GM23338 (cell line): ENCODE results near the gene LLGL1. TPM values are rescaled to one million over a fixed set of nuclear protein-coding genes. Genes with fewer than 3 reads are reported as not detected.

ENCODE experiments used
- ATAC-seq: fragments of 200-7000 bp; cut with Tn5 transposase; 3 replicates; pipeline ENCODE4 v1.9.1; 2020
- DNase-seq: peaks from one replicate; pipeline ENCODE4 v3.0.0-alpha.2; 2015; ENCODE audit warnings: low spot score
- H2AFZ ChIP-seq: fragments of 200-600 bp; sonication (generic); 2 replicates; pipeline ENCODE4 v1.8.0; 2016; ENCODE audit warnings: antibody characterized with exemption, mild to moderate bottlenecking, moderate library complexity
- H3F3A ChIP-seq: fragments of 200-600 bp; sonication (generic); replicated peaks from 2 replicates; pipeline ENCODE4 v1.8.0; 2017; ENCODE audit warnings: antibody characterized with exemption, mixed run types, low read depth
- H3K27ac ChIP-seq: fragments of 200-600 bp; sonication (generic); 2 replicates; pipeline ENCODE4 v1.6.1; 2016; ENCODE audit warnings: low read depth
- H3K27me3 ChIP-seq: fragments of 200-600 bp; sonication (generic); 2 replicates; pipeline ENCODE4 v1.8.0; 2016; ENCODE audit warnings: mild to moderate bottlenecking, mixed run types, moderate library complexity; ENCODE audit not compliant: insufficient read depth
- H3K36me3 ChIP-seq: fragments of 200-600 bp; sonication (generic); 2 replicates; pipeline ENCODE4 v1.8.0; 2016; ENCODE audit warnings: mild to moderate bottlenecking; ENCODE audit not compliant: insufficient read depth
- H3K4me1 ChIP-seq: fragments of 200-600 bp; sonication (generic); 2 replicates; pipeline ENCODE4 v1.8.0; 2016; ENCODE audit warnings: mild to moderate bottlenecking, moderate library complexity; ENCODE audit not compliant: insufficient read depth
- H3K4me2 ChIP-seq: fragments of 200-600 bp; sonication (generic); 2 replicates; pipeline ENCODE4 v1.7.1; 2017; ENCODE audit warnings: mixed run types
- H3K4me3 ChIP-seq: fragments of 200-600 bp; sonication (generic); 2 replicates; pipeline ENCODE4 v1.6.1; 2016; ENCODE audit warnings: mixed run types
- H3K79me2 ChIP-seq: fragments of 200-600 bp; sonication (generic); replicated peaks from 2 replicates; pipeline ENCODE4 v1.8.0; 2017; ENCODE audit warnings: mild to moderate bottlenecking; ENCODE audit not compliant: insufficient read depth
- H3K9me2 ChIP-seq: fragments of 200-600 bp; sonication (generic); 2 replicates; pipeline ENCODE4 v1.8.0; 2017; ENCODE audit not compliant: insufficient read depth
- H4K20me1 ChIP-seq: fragments of 200-600 bp; sonication (generic); replicated peaks from 2 replicates; pipeline ENCODE4 v1.8.0; 2017; ENCODE audit warnings: mild to moderate bottlenecking; ENCODE audit not compliant: insufficient read depth
- H3K27ac Mint-ChIP-seq: 2 replicates; pipeline ENCODE4 v1.8.0; 2020; ENCODE audit warnings: inconsistent platforms, mild to moderate bottlenecking, moderate library complexity, mixed read lengths
- H3K27me3 Mint-ChIP-seq: 3 replicates; pipeline ENCODE4 v1.8.0; 2022; ENCODE audit warnings: low read depth, mild to moderate bottlenecking, moderate library complexity, mixed read lengths, inconsistent platforms; ENCODE audit not compliant: insufficient read depth, poor library complexity
- H3K36me3 Mint-ChIP-seq: 3 replicates; pipeline ENCODE4 v1.8.0; 2021; ENCODE audit warnings: low read depth, mild to moderate bottlenecking, inconsistent platforms, moderate library complexity, mixed read lengths
- H3K4me1 Mint-ChIP-seq: 3 replicates; pipeline ENCODE4 v1.8.0; 2020; ENCODE audit warnings: mild to moderate bottlenecking, inconsistent platforms, mixed read lengths
- H3K4me3 Mint-ChIP-seq: 3 replicates; pipeline ENCODE4 v1.8.0; 2021; ENCODE audit warnings: moderate library complexity, mild to moderate bottlenecking, inconsistent platforms, mixed read lengths
- H3K9me3 Mint-ChIP-seq: 3 replicates; pipeline ENCODE4 v1.8.0; 2020; ENCODE audit warnings: moderate library complexity, mild to moderate bottlenecking, inconsistent platforms, mixed read lengths
- CREB1 ChIP-seq: fragments of 250-450 bp; sonication (Bioruptor Pico); IDR thresholded peaks from 2 replicates; pipeline ENCODE4 v1.5.0; 2020; ENCODE audit warnings: low read depth, mild to moderate bottlenecking, moderate library complexity
- CTCF ChIP-seq, 2 experiments: fragments of 200-600 bp in 1 of 2; sonication (generic) in 1 of 2; conservative IDR thresholded peaks; 2 replicates each; pipeline versions ENCODE4 v1.5.1 to v1.6.1; 2016 to 2017; ENCODE audit warnings: antibody characterized with exemption in 2 of 2, low read depth in 2 of 2, mild to moderate bottlenecking in 2 of 2, moderate library complexity in 1 of 2
- EZH2 ChIP-seq: fragments of 200-600 bp; sonication (generic); IDR thresholded peaks from one replicate; pipeline ENCODE4 v1.8.0; 2017; ENCODE audit warnings: antibody characterized with exemption, mild to moderate bottlenecking, low read depth; ENCODE audit not compliant: unreplicated experiment
- EZH2phosphoT487 ChIP-seq: fragments of 200-600 bp; sonication (generic); IDR thresholded peaks from one replicate; pipeline ENCODE4 v1.8.1; 2018; ENCODE audit warnings: antibody characterized with exemption; ENCODE audit not compliant: unreplicated experiment
- JUNB ChIP-seq: IDR thresholded peaks from one replicate; pipeline ENCODE4 v1.6.1; 2016; ENCODE audit warnings: antibody characterized with exemption; ENCODE audit not compliant: unreplicated experiment
- NANOG ChIP-seq: IDR thresholded peaks from 2 replicates; pipeline ENCODE4 v1.6.1; 2016; ENCODE audit warnings: antibody characterized with exemption, borderline replicate concordance
- POLR2AphosphoS5 ChIP-seq: IDR thresholded peaks from 2 replicates; pipeline ENCODE4 v1.6.1; 2016; ENCODE audit warnings: antibody characterized with exemption, low read depth
- REST ChIP-seq: IDR thresholded peaks from one replicate; pipeline ENCODE4 v1.6.1; 2018; ENCODE audit warnings: antibody characterized with exemption; ENCODE audit not compliant: unreplicated experiment
- STAT1 ChIP-seq: IDR thresholded peaks from one replicate; pipeline ENCODE4 v1.6.1; 2016; ENCODE audit warnings: antibody characterized with exemption; ENCODE audit not compliant: unreplicated experiment
- ZNF114 ChIP-seq: fragments of 250-450 bp; sonication (Bioruptor Pico); IDR thresholded peaks from 2 replicates; pipeline ENCODE4 v1.5.0; 2020; ENCODE audit warnings: mild to moderate bottlenecking, moderate library complexity
- ZNF331 ChIP-seq: fragments of 250-450 bp; sonication (Bioruptor Pico); IDR thresholded peaks from 2 replicates; pipeline ENCODE4 v1.5.0; 2020; ENCODE audit warnings: low read depth, mild to moderate bottlenecking, moderate library complexity
- ZNF462 ChIP-seq: fragments of 250-450 bp; sonication (Bioruptor Pico); IDR thresholded peaks from 2 replicates; pipeline ENCODE4 v1.5.0; 2020; ENCODE audit warnings: mild to moderate bottlenecking, moderate library complexity
- polyA plus RNA-seq: library from polyadenylated mRNA; unstranded; fragments of >200 nt; fragmentation: Nextera tagmentation; extraction: Ambion mirVana; gene quantifications from 2 replicates; pipeline ENCODE4 v1.2.1, GENCODE V29; 2016
- total RNA-seq: library from RNA; depleted of rRNA; stranded (reverse); fragments of >200 nt; shearing (Covaris generic); gene quantifications from 2 replicates; pipeline ENCODE4 v1.2.3, GENCODE V29; 2014
- TF ChIP-seq, protein P1 (sequence below): IDR thresholded peaks from 2 replicates; pipeline ENCODE4 v1.6.1; 2016; ENCODE audit warnings: antibody characterized with exemption

Gene LLGL1
- total and polyA plus RNA-seq, 2 experiments from 2014 or later, result 5.9 to 129 TPM

DNA sequence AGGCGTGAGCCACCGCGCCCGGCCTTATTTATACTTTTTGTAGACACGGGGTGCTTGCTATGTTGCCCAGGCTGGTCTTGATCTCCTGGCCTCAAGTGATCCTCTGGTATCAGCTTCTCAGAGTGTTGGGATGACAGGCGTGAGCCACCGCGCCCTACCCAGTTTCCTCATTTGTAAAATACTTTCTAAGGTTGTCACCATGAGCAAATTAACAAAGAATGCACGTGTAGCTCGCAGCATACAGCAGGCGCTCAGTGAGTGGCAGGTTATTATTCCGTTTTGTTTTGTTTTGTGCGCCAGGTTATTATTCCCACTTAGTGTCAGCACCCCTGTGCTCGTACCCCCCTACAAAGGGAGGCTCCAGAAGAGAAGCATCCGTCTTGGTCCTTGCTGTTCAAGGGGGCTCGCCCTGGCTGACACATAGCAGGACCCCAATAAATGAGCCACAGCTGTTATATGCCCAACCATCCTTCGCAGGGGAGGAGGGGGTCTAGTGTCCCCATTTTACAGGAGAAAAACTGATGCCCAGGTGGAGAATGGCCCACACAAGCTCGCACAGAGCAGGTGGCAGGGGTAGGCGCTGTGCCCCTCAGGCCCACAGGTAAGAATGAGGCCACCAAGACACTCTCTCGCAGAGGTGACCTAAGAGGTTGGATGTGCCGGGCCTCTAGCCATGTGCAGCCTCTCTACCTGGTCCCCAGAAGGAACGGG, 34.3 kb downstream of the LLGL1 start:
- Histone ChIP-seq H3K27ac (peak overlapping the region; percentile 13; the same call in 1 of the 2 replicates), H3K36me3 (peaks cover 9% of the 10 kb centered on the region; the same call in 1 of the 2 replicates), H4K20me1 (no peaks in the 10 kb centered on the region; the same call in none of the 2 replicates), H3K4me1 (peaks cover 20% of the 10 kb centered on the region), H3F3A (peaks cover 18% of the 10 kb centered on the region), H3K27me3 (no peaks in the 10 kb centered on the region), H3K4me2 (peak overlapping the region; percentile 67), H2AFZ (no peak overlapping the region), H3K79me2 (peaks cover 34% of the 10 kb centered on the region), H3K9me2 (no peaks in the 10 kb centered on the region), H3K4me3 (peak overlapping the region; percentile 97)
- no peak for DNase-seq
- no peak for ATAC-seq
- Mint-ChIP-seq H3K9me3 (no peaks in the 10 kb centered on the region), H3K36me3 (peaks cover 25% of the 10 kb centered on the region), H3K4me1 (peaks cover 29% of the 10 kb centered on the region), H3K4me3 (peak overlapping the region; percentile 81), H3K27ac (peak overlapping the region; percentile 88), H3K27me3 (peaks cover 4% of the 10 kb centered on the region)
- TF ChIP-seq CREB1 (CRISPR knock-in tag) (no peak), CTCF (conservative IDR thresholded peaks at IDR 0.05; ENCODE audit: low read depth in 2 of 2) (no peak), ZNF331 (no peak), EZH2 (no peak), EZH2phosphoT487 (no peak), STAT1 (no peak), ZNF462 (no peak), ZNF114 (no peak), NANOG (no peak), POLR2AphosphoS5 (no peak), JUNB (no peak), REST (no peak)
- TF ChIP-seq, protein P1, sequence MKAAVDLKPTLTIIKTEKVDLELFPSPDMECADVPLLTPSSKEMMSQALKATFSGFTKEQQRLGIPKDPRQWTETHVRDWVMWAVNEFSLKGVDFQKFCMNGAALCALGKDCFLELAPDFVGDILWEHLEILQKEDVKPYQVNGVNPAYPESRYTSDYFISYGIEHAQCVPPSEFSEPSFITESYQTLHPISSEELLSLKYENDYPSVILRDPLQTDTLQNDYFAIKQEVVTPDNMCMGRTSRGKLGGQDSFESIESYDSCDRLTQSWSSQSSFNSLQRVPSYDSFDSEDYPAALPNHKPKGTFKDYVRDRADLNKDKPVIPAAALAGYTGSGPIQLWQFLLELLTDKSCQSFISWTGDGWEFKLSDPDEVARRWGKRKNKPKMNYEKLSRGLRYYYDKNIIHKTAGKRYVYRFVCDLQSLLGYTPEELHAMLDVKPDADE, result no peak
